CD4-positive, CD25-positive, alpha-beta regulatory T cell (primary cell): Measurements from ENCODE around the gene DOP1A. TPM values are rescaled to one million over a fixed set of nuclear protein-coding genes. Genes with fewer than 3 reads are reported as not detected.

Source experiments
- ATAC-seq, 2 donors: fragments of 150-1000 bp; cut with Tn5 transposase; one replicate each; pipeline ENCODE4 v1.10.0; 2021; ENCODE audit warnings: low read depth in 2 of 2, moderate number of reproducible peaks in 2 of 2, moderate library complexity in 1 of 2
- DNase-seq, 3 donors: peaks; one replicate each; pipeline versions ENCODE4 v3.0.0 to v3.0.0-alpha.2; 2012 to 2022; ENCODE audit warnings: mixed read lengths in 1 of 3
- H3K27ac ChIP-seq: one replicate; pipeline ENCODE4 v1.7.0; 2013; ENCODE audit warnings: mild to moderate bottlenecking, low read length; ENCODE audit not compliant: insufficient read depth, poor library complexity, severe bottlenecking
- H3K27me3 ChIP-seq: one replicate; pipeline ENCODE4 v1.7.0; 2013; ENCODE audit warnings: low read length; ENCODE audit not compliant: control insufficient read depth, insufficient read depth
- H3K36me3 ChIP-seq: one replicate; pipeline ENCODE4 v1.7.0; 2013; ENCODE audit warnings: mild to moderate bottlenecking, low read length, moderate library complexity; ENCODE audit not compliant: control insufficient read depth, insufficient read depth
- H3K4me1 ChIP-seq: 2 replicates; pipeline ENCODE4 v1.7.0; 2013; ENCODE audit warnings: mild to moderate bottlenecking, low read length; ENCODE audit not compliant: insufficient read depth, control insufficient read depth, poor library complexity, severe bottlenecking
- H3K4me3 ChIP-seq: one replicate; pipeline ENCODE4 v1.7.0; 2013; ENCODE audit warnings: low read depth, mild to moderate bottlenecking, low read length, moderate library complexity
- H3K9me3 ChIP-seq, 2 experiments: 1 replicate in 1 of 2; 2 replicates in 1 of 2; pipeline ENCODE4 v1.7.0; 2013; ENCODE audit warnings: low read length in 2 of 2, mild to moderate bottlenecking in 1 of 2, moderate library complexity in 1 of 2; ENCODE audit not compliant: control insufficient read depth in 2 of 2
- H3K27ac Mint-ChIP-seq, 3 donors: one replicate each; pipeline ENCODE4 v1.8.0; 2020 to 2022; ENCODE audit warnings: mild to moderate bottlenecking in 3 of 3, mixed read lengths in 3 of 3, moderate library complexity in 2 of 3
- H3K27me3 Mint-ChIP-seq: one replicate; pipeline ENCODE4 v1.8.0; 2022; ENCODE audit warnings: mild to moderate bottlenecking, mixed read lengths
- H3K36me3 Mint-ChIP-seq: one replicate; pipeline ENCODE4 v1.8.0; 2020; ENCODE audit warnings: mixed read lengths
- H3K4me1 Mint-ChIP-seq, 4 donors: one replicate each; pipeline ENCODE4 v1.8.0; 2020 to 2022; ENCODE audit warnings: mixed read lengths in 4 of 4, mild to moderate bottlenecking in 1 of 4
- H3K4me3 Mint-ChIP-seq, 4 donors: one replicate each; pipeline ENCODE4 v1.8.0; 2020 to 2022; ENCODE audit warnings: mild to moderate bottlenecking in 4 of 4, mixed read lengths in 4 of 4, moderate library complexity in 3 of 4
- H3K9me3 Mint-ChIP-seq, 7 donors: one replicate each; pipeline ENCODE4 v1.8.0; 2020 to 2022; ENCODE audit warnings: mixed read lengths in 7 of 7, mild to moderate bottlenecking in 3 of 7, moderate library complexity in 2 of 7
- polyA plus RNA-seq, 4 donors: library from polyadenylated mRNA; unstranded; fragments of 300-500 nt; fragmentation: Illumina TruSeq; gene quantifications; one replicate each; pipeline ENCODE4 v1.2.3, GENCODE V29; 2021
- total RNA-seq: library from RNA; stranded (reverse); gene quantifications from one replicate; pipeline ENCODE4 v1.2.3, GENCODE V29; 2022

Gene DOP1A
- total RNA-seq (21.7 TPM), polyA plus RNA-seq (1 to 10 TPM; 2.1 to 3.8 (median 2.5) TPM)

DNA sequence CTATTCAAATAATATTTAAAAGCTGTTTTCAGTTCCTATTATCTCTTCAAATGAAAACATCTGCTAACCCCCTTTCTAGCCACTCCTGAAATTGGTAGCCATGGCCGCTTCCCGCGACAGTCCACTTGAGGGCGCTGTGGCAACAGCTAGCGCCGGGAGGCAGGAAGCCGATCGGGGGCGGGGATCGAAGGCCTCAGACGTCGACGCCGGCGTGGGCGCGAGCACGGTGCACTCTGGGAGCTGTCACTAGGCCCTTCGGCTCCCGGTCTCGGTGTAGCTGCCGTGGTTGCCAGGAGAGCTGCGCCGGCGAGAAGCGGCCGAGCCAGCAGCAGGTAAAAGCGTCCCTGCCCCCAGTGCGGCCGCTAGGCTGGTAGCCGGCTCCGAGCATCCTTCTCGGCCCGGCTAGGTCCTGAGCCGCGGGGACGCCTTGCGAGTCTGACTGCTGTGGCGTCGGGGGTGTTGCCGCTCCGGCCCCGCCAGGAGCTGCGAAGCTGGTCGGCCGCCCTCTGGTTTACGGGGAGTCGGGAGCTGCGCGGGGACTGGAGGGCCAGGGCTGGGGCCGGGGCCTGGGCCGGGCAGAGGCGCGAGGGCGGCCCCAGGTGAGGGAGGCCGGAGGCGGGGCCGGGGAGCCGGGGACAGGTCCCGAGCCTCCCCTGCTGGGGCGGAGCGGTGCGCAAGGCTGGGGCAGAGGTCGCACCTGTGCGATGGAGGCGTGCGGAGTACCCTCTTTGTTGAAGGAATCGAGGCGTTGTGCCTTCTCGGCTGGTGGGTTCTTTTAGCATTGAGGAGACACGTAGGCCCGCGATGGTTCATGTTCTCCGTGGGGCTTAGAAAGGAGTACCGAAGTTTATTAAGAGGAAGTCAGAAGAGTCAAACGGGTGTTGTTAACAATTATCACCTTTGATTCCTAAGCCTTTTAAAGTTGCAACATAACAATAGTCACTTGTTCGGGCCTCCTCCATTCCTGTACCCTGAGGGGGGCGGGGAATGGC, at the start of gene DOP1A:
Gene DOP1A (plus strand): TSS at position 224 of the 992 bp plus-strand sequence. CDS start 29,307 bp downstream, outside the sequence.
- no peaks in the 10 kb centered on the region for H3K36me3 ChIP-seq
- H3K27ac Mint-ChIP-seq, result peak within 1 kb of the TSS; percentile 82 to 95 (median 93)
- DNase-seq, result peak; percentile 92 to 97 (median 95)
- peaks cover 25 to 50% (median 38%) of the 10 kb centered on the region in 4 donors for H3K4me1 Mint-ChIP-seq
- H3K36me3 Mint-ChIP-seq, result no peaks in the 10 kb centered on the region
- H3K9me3 Mint-ChIP-seq, result no peaks in the 10 kb centered on the region
- peaks cover 4% of the 10 kb centered on the region for H3K27me3 Mint-ChIP-seq
- H3K9me3 ChIP-seq, result no peaks in the 10 kb centered on the region
- H3K27me3 ChIP-seq, result no peaks in the 10 kb centered on the region
- peak within 1 kb of the TSS; percentile 86 for H3K4me3 ChIP-seq
- H3K4me3 Mint-ChIP-seq, result peak within 1 kb of the TSS; percentile 92 to 96 (median 94)
- H3K27ac ChIP-seq, result peak within 1 kb of the TSS; percentile 92
- ATAC-seq, result peak; percentile 91 to 92
- H3K4me1 ChIP-seq, result peaks cover 32% of the 10 kb centered on the region

GRCh38 chr6:83019741-83020140, 47.7 kb upstream of the DOP1A start:
- H3K4me1 ChIP-seq, result no peaks in the 10 kb centered on the region
- no peaks in the 10 kb centered on the region for H3K27me3 Mint-ChIP-seq
- H3K36me3 ChIP-seq, result peaks cover 15% of the 10 kb centered on the region
- no peak overlapping the region for H3K4me3 ChIP-seq
- DNase-seq, result no peak
- H3K27me3 ChIP-seq, result no peaks in the 10 kb centered on the region
- H3K4me1 Mint-ChIP-seq, result no peaks in the 10 kb centered on the region
- no peaks in the 10 kb centered on the region for H3K9me3 ChIP-seq
- no peak overlapping the region for H3K4me3 Mint-ChIP-seq
- peaks cover 54% of the 10 kb centered on the region for H3K36me3 Mint-ChIP-seq
- peak overlapping the region in 1 of 3 donors; percentile 30 for H3K27ac Mint-ChIP-seq
- ATAC-seq, result no peak
- no peak overlapping the region for H3K27ac ChIP-seq
- peaks cover 0 to 3% (median 0%) of the 10 kb centered on the region in 7 donors for H3K9me3 Mint-ChIP-seq

- H3K27me3 ChIP-seq, result no peaks in the 10 kb centered on the region
- Mint-ChIP-seq H3K4me1 (peaks cover 0 to 2% (median 0%) of the 10 kb centered on the region in 4 donors), H3K4me3 (no peak overlapping the region), H3K36me3 (peaks cover 56% of the 10 kb centered on the region), H3K27me3 (no peaks in the 10 kb centered on the region), H3K27ac (no peak overlapping the region), H3K9me3 (peaks cover 0 to 17% (median 11%) of the 10 kb centered on the region in 7 donors)
- no peaks in the 10 kb centered on the region for H3K36me3 ChIP-seq
- H3K4me3 ChIP-seq, result no peak overlapping the region
- DNase-seq, result no peak
- peaks cover 3 to 14% of the 10 kb centered on the region in 2 experiments for H3K9me3 ChIP-seq
- H3K27ac ChIP-seq, result no peak overlapping the region
- no peak for ATAC-seq
- no peaks in the 10 kb centered on the region for H3K4me1 ChIP-seq
Observed at GRCh38 chr6:83031689-83032088, 35.8 kb upstream of the DOP1A start.

GRCh38 chr6:83038246-83038645, 29.2 kb upstream of the DOP1A start:
- DNase-seq (no peak), ATAC-seq (no peak)
- Histone ChIP-seq H3K36me3 (no peaks in the 10 kb centered on the region), H3K9me3 (no peaks in the 10 kb centered on the region), H3K4me3 (no peak overlapping the region), H3K4me1 (no peaks in the 10 kb centered on the region), H3K27ac (no peak overlapping the region), H3K27me3 (no peaks in the 10 kb centered on the region)
- Mint-ChIP-seq H3K27ac (no peak overlapping the region), H3K4me3 (no peak overlapping the region), H3K36me3 (peaks cover 38% of the 10 kb centered on the region), H3K9me3 (peaks cover 0 to 13% (median 2%) of the 10 kb centered on the region in 7 donors), H3K27me3 (no peaks in the 10 kb centered on the region), H3K4me1 (no peaks in the 10 kb centered on the region)

DNA sequence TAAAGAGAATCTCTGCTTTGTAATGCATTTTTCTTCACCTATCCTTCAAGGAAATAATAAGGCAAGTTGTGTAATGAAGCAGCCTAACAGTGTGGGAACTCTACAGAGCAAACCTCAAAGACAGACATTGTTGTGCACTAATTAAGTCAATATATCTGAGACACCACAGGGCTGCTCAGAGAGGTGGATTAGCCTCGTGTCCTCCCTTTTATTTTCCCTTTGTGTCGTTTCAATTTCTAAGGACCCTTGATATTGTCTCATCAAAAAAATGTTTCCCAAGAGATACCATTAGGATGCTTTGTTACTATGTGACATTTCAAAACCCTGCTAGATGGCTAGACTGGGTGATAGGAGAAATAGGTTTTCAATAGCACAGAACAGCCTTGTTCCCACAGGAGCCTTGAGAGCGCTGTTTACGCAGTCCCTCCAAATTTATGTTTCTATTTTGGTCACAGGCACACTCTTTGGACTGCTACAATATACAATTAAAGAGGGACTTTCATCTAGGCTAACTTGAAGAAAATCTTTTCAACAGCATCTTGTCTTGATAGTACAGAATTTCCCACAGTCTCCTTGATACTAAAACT, 24.9 kb upstream of the DOP1A start:
- peak overlapping the region in 1 of 3 donors; percentile 52 for H3K27ac Mint-ChIP-seq
- Histone ChIP-seq H3K27ac (no peak overlapping the region), H3K27me3 (no peaks in the 10 kb centered on the region), H3K4me3 (no peak overlapping the region), H3K4me1 (no peaks in the 10 kb centered on the region), H3K36me3 (no peaks in the 10 kb centered on the region), H3K9me3 (no peaks in the 10 kb centered on the region)
- DNase-seq, result no peak
- H3K4me3 Mint-ChIP-seq, result no peak overlapping the region
- H3K4me1 Mint-ChIP-seq, result no peaks in the 10 kb centered on the region
- ATAC-seq, result no peak
- peaks cover 17% of the 10 kb centered on the region for H3K36me3 Mint-ChIP-seq
- no peaks in the 10 kb centered on the region for H3K27me3 Mint-ChIP-seq
- no peaks in the 10 kb centered on the region for H3K9me3 Mint-ChIP-seq

GRCh38 chr6:83044091-83044768, 23.2 kb upstream of the DOP1A start:
- ATAC-seq (no peak), DNase-seq (no peak)
- H3K27me3 ChIP-seq, result no peaks in the 10 kb centered on the region
- H3K27ac Mint-ChIP-seq, result no peak overlapping the region
- no peak overlapping the region for H3K4me3 Mint-ChIP-seq
- no peaks in the 10 kb centered on the region for H3K4me1 Mint-ChIP-seq
- no peak overlapping the region for H3K27ac ChIP-seq
- H3K36me3 Mint-ChIP-seq, result peaks cover 17% of the 10 kb centered on the region
- no peak overlapping the region for H3K4me3 ChIP-seq
- H3K36me3 ChIP-seq, result no peaks in the 10 kb centered on the region
- no peaks in the 10 kb centered on the region for H3K4me1 ChIP-seq
- H3K9me3 Mint-ChIP-seq, result no peaks in the 10 kb centered on the region
- H3K9me3 ChIP-seq, result no peaks in the 10 kb centered on the region
- H3K27me3 Mint-ChIP-seq, result no peaks in the 10 kb centered on the region

DNA sequence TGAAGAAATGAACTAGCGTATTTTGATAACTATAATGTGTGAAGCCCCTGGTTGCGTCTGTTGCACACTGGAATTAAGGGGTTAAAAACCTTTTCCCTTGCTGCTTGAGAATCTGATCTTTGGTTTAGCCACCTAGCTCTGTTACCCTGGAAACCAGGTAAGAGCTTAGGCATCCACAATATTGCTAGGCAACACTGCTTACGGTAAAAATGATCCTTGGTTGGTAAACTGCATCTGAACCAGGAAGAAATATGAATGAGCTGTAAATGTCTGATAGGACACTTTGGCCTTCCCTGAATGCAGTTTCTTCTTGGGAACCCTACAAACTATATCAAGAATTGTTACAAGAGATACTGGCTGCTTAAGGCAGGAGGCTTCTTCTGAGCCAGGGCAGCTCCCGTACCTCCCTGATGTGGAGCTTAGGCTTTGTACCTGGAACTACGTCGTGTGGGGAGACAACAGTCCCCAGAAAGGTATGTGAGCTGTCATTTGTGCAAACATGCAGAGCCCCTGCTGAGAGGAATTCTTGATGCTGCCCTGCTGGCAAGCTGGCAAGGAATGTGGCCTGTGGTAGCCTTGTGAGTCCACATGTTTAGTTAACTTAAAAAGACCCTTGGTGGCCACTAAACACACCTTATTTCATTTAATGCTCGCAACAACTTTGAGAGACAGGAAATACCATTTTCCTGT, 20.3 kb upstream of the DOP1A start:
- no peak for DNase-seq
- H3K4me1 Mint-ChIP-seq, result peaks cover 0 to 4% (median 0%) of the 10 kb centered on the region in 4 donors
- Histone ChIP-seq H3K27ac (no peak overlapping the region), H3K4me1 (no peaks in the 10 kb centered on the region), H3K36me3 (no peaks in the 10 kb centered on the region), H3K27me3 (no peaks in the 10 kb centered on the region), H3K9me3 (no peaks in the 10 kb centered on the region), H3K4me3 (no peak overlapping the region)
- no peaks in the 10 kb centered on the region for H3K9me3 Mint-ChIP-seq
- no peaks in the 10 kb centered on the region for H3K27me3 Mint-ChIP-seq
- H3K4me3 Mint-ChIP-seq, result no peak overlapping the region
- no peak overlapping the region for H3K27ac Mint-ChIP-seq
- peaks cover 18% of the 10 kb centered on the region for H3K36me3 Mint-ChIP-seq
- ATAC-seq, result no peak
